GM21381 (cell line): ENCODE measurements around the gene C10orf95.

ENCODE experiments used
- ATAC-seq: cut with Tn5 transposase; IDR thresholded peaks from one replicate; pipeline ENCODE4 v1.9.1; 2021; ENCODE audit warnings: mild to moderate bottlenecking, moderate library complexity; ENCODE audit not compliant: unreplicated experiment

Gene C10orf95

DNA sequence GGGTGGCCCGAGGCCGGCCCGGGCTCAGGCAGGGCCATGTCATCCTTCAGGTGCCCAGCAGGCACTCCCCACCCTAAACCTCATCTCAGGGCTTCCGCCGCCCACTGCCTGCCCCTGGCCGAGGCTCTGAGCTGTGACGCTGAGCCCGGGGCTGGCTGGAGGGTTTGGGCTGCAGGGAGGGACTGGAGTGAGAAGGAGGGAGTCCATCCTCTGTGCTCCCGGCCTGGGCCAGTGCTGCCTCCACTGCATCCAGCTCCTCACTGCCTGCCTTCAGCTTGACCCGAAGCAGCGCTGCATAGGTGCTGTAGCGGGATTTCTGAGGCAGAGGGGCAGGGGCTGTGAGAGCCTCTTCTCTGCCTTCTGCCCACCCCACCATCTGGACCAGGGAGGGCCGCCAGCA is 48.2 kb downstream of the C10orf95 start:
- ATAC-seq = no peak

DNA sequence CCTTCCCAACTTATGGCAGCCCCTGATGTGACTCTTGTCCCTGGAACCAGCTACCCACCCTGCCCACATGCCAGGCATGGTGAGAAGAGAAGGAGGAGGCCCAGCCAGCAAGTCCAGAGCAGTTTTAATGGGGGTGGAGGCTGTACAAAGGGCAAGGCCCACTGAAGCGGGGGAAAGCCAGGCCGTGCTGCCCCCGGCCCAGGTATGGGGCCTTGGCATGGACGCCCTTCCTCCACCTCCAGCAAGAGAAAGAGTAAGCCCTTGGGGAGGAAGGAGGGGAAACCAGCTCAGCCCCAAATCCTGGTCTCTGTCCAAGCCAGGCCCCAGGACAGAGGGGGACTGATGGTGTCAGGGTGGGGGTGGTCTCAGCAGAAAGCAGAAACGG is 48.8 kb downstream of the C10orf95 start:
- ATAC-seq = no peak

DNA sequence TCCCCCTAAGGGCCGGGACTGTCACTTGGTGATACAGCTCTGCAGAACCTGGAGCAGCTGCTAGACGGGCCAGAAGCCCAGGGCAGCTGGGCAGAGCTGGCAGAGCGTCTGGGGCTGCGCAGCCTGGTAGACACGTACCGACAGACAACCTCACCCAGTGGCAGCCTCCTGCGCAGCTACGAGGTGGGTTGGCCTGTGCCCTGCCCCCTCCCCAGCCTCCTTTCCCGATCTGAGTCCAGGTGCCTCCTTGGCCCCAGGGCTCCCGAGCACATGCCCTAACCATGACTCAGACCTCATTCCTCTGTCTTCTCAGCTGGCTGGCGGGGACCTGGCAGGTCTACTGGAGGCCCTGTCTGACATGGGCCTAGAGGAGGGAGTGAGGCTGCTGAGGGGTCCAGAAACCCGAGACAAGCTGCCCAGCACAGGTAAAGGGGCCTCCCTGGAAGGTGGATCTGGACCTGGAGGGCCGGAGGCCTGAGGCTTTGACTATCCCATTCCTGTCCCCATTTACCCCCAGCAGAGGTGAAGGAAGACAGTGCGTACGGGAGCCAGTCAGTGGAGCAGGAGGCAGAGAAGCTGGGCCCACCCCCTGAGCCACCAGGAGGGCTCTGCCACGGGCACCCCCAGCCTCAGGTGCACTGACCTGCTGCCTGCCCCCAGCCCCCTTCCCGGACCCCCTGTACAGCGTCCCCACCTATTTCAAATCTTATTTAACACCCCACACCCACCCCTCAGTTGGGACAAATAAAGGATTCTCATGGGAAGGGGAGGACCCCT is 49.4 kb downstream of the C10orf95 start:
- ATAC-seq = no peak

DNA sequence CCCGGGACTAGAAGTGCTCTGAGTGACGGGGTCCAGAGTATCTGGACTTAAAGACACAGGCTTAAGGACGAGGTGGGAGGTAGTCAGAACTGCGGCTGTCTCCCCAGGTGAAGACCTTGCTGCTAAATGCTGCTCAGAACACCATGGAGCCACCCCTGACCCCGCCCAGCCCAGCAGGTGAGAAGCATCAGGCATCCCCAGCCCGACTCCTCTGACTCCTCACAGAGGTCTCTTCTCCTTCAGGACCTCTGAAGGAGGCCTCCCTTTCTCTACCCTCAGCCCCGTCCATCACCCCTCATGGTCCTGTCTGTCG is 50.0 kb downstream of the C10orf95 start:
- ATAC-seq = no peak

DNA sequence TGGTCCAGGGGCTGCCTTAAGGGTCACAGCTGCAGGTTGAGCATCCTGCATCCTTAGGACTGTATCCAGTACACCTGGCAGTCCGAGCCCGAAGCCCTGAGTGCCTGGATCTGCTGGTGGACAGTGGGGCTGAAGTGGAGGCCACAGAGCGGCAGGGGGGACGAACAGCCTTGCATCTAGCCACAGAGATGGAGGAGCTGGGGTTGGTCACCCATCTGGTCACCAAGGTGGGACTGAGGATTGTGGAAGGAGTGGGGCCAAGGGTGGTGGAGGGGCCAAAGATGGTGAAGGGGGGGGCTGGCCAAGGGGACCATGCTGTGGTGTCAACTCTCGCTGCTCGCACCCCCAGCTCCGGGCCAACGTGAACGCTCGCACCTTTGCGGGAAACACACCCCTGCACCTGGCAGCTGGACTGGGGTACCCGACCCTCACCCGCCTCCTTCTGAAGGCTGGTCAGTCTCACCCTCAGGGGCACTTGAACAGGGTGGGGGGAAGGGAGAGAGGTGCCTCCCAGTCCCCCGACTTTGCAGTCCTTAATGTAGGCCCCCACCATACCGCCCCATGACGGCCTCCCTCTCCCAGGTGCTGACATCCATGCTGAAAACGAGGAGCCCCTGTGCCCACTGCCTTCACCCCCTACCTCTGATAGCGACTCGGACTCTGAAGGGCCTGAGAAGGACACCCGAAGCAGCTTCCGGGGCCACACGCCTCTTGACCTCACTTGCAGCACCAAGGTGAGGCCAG is 50.6 kb downstream of the C10orf95 start:
- no peak for ATAC-seq

DNA sequence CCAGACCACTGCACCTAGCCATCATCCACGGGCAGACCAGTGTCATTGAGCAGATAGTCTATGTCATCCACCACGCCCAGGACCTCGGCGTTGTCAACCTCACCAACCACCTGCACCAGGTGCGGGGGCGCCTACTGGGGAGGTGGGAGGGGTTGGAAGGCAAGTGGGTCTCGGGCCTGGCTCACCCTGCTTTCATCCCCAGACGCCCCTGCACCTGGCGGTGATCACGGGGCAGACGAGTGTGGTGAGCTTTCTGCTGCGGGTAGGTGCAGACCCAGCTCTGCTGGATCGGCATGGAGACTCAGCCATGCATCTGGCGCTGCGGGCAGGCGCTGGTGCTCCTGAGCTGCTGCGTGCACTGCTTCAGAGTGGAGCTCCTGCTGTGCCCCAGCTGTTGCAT is 51.3 kb downstream of the C10orf95 start:
- ATAC-seq = no peak
